Activated T-cell treated with anti-CD3 and anti-CD28 coated beads, Interleukin-2, amount 50 U/mL, for 4 hours (primary cell): Measurements from ENCODE around the gene TLR4. TPM values are rescaled to one million over a fixed set of nuclear protein-coding genes. Genes with fewer than 3 reads are reported as not detected.

Experiments used
- ATAC-seq, 2 donors: fragments of 200-7000 bp; cut with Tn5 transposase; one replicate each; pipeline ENCODE4 v1.10.0; 2021
- DNase-seq: peaks from one replicate; pipeline ENCODE4 v3.0.0-alpha.2; 2020
- H3K27me3 Mint-ChIP-seq: one replicate; pipeline ENCODE4 v1.8.0; 2021; ENCODE audit warnings: low read depth, mixed read lengths
- H3K36me3 Mint-ChIP-seq: one replicate; pipeline ENCODE4 v1.8.0; 2022; ENCODE audit warnings: mixed read lengths; ENCODE audit not compliant: insufficient read depth
- H3K4me1 Mint-ChIP-seq: one replicate; pipeline ENCODE4 v1.8.0; 2021; ENCODE audit warnings: low read depth, mixed read lengths
- H3K4me3 Mint-ChIP-seq: one replicate; pipeline ENCODE4 v1.8.0; 2021; ENCODE audit warnings: mild to moderate bottlenecking, moderate library complexity, mixed read lengths
- H3K9me3 Mint-ChIP-seq: one replicate; pipeline ENCODE4 v1.8.0; 2021; ENCODE audit warnings: mixed read lengths
- total RNA-seq, 3 donors: library from RNA; stranded (reverse); gene quantifications; one replicate each; pipeline ENCODE4 v1.2.1, GENCODE V29; 2021

Gene TLR4
- total RNA-seq = under 1 TPM in 2 of 3 donors, not detected in 1; 0.05 to 0.08 TPM

DNA sequence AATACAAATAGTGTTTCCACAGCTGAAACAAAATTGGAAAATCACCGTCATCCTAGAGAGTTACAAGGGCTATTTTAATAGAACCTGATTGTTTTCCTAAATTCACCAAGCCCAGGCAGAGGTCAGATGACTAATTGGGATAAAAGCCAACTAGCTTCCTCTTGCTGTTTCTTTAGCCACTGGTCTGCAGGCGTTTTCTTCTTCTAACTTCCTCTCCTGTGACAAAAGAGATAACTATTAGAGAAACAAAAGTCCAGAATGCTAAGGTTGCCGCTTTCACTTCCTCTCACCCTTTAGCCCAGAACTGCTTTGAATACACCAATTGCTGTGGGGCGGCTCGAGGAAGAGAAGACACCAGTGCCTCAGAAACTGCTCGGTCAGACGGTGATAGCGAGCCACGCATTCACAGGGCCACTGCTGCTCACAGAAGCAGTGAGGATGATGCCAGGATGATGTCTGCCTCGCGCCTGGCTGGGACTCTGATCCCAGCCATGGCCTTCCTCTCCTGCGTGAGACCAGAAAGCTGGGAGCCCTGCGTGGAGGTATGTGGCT is at the start of gene TLR4:
TLR4 (plus strand) TSS at position 380 of the 552 bp plus-strand sequence; CDS start at position 450, 70 bp downstream.
- no peak for ATAC-seq
- Mint-ChIP-seq H3K4me3 (no peak within 1 kb of the TSS), H3K36me3 (no peaks in the 10 kb centered on the region), H3K27me3 (peaks cover 3% of the 10 kb centered on the region), H3K4me1 (no peaks in the 10 kb centered on the region), H3K9me3 (no peaks in the 10 kb centered on the region)
- no peak for DNase-seq

DNA sequence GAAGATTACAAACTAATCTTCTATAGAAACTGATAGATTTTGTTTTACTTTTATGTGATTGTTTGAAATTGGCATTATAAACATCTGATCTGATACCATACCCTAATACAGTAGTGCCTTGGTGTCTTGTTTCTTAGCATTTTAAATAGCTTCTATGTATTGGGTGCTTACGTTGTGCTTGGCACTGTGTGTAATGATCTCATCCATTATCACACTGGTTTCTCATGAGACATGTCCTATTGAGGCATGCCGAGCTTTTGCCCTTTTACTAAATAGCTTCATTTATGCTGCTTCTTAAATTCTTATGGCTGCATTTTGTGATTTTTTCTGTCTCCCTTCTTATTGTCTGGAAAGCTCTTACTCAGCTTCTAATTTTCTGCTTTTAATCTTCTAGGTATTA is 48.2 kb upstream of the TLR4 start:
- H3K4me3 Mint-ChIP-seq = no peak overlapping the region
- H3K27me3 Mint-ChIP-seq = no peaks in the 10 kb centered on the region
- H3K9me3 Mint-ChIP-seq = no peaks in the 10 kb centered on the region
- ATAC-seq = no peak
- DNase-seq = no peak
- H3K36me3 Mint-ChIP-seq = no peaks in the 10 kb centered on the region
- H3K4me1 Mint-ChIP-seq = no peaks in the 10 kb centered on the region

DNA sequence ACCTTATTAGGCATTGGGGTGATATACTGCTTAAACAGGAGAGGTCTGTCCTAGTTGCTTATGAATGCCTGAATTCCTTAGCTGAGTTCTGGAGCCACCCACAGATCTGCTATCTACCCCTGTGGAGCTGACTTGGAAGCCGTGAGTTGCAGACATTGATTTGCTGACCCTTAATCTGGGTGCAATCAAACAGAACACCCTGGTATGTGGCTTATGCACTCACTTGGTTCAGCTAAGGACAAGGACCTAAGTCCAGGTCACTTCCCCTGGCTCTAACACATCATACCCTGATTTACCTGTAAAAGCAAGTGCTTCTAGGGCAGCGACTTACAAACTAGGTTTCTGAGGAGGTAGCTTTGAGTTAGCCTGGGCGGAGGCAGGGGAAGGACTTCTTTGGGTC is 41.6 kb upstream of the TLR4 start:
- no peaks in the 10 kb centered on the region for H3K27me3 Mint-ChIP-seq
- H3K9me3 Mint-ChIP-seq = peaks cover 4% of the 10 kb centered on the region
- H3K36me3 Mint-ChIP-seq = no peaks in the 10 kb centered on the region
- no peak for ATAC-seq
- DNase-seq = no peak
- H3K4me3 Mint-ChIP-seq = no peak overlapping the region
- H3K4me1 Mint-ChIP-seq = no peaks in the 10 kb centered on the region

DNA sequence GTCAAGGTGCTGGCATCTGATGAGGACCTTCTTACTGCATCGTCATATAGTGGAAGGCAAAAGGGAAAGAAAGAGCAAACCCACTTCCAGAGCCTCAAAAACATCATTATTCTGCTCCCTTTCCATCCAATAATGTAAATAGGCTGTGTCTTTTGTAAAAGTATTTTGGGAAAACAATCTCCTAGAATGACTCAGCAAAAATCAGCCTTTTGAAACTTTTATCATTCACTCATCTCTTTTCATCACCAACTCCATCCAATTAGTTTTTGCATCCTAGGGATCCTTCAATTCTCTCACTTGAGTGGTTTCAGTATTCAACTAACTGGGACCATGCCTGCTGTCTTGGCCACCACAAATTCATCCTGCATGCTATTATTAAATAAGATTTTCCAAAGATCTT is 39.8 kb upstream of the TLR4 start:
- ATAC-seq = no peak
- H3K4me1 Mint-ChIP-seq = no peaks in the 10 kb centered on the region

DNA sequence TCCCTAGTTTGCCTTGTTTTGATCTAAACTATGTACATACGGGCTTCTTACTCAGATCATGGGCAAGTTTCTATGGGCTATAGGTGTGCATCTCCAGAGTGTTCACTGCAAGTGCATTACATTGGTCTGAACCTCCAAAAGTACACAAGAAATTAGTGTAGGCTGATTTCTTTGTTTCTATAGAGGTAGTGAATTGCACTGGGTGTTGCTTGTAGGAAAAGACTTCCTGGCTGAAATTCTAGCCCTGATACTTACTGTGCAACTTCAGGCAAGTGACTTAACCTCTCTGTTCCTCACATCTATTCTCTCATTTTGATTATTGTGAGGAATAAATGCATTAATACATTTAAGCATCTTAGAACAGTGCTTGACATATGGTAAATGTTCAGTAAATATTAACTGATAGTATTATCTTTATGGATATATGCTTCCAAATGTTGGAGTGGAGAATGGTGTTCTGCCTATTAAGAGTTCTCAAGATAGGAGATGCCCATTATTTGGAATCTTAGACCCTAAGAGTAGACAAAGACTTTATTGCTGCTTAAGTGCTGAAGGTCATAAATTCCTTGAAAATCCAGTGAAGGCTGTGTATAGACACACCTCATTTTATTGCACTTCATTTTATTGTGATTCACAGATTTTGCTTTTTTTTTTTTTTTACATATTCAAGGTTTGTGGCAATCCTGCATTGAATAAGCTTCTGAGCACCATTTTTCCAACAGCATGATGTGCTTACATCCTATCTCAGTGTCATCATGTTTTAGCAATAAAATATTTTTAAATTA is 38.4 kb upstream of the TLR4 start:
- DNase-seq (no peak), ATAC-seq (no peak)
- Mint-ChIP-seq H3K4me1 (no peaks in the 10 kb centered on the region), H3K36me3 (no peaks in the 10 kb centered on the region), H3K27me3 (peaks cover 4% of the 10 kb centered on the region), H3K9me3 (peaks cover 4% of the 10 kb centered on the region), H3K4me3 (no peak overlapping the region)

More for the DNA sequence above, 39.8 kb upstream of the TLR4 start:
- Mint-ChIP-seq H3K36me3 (no peaks in the 10 kb centered on the region), H3K9me3 (peaks cover 4% of the 10 kb centered on the region), H3K4me3 (no peak overlapping the region), H3K27me3 (peaks cover 4% of the 10 kb centered on the region)
- DNase-seq = no peak

DNA sequence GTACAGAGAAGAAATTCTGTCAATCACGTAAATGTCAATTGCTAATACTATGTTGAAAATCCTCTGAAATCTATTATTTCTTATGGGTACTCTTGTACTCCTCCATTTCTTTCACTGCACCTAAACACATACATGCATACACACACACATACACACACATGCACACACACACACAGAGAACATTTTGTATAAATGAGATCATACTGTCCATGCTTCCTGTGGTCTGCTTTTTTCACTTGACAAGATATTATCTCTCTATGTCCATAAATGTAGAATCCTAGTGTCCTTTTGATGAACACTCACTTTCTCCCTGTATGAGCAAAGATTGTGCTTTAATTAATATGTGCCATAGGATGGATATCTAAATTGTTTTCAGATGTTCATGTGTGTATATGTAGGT is 32.7 kb upstream of the TLR4 start:
- Mint-ChIP-seq H3K27me3 (peaks cover 4% of the 10 kb centered on the region), H3K4me1 (no peaks in the 10 kb centered on the region), H3K9me3 (no peaks in the 10 kb centered on the region)

DNA sequence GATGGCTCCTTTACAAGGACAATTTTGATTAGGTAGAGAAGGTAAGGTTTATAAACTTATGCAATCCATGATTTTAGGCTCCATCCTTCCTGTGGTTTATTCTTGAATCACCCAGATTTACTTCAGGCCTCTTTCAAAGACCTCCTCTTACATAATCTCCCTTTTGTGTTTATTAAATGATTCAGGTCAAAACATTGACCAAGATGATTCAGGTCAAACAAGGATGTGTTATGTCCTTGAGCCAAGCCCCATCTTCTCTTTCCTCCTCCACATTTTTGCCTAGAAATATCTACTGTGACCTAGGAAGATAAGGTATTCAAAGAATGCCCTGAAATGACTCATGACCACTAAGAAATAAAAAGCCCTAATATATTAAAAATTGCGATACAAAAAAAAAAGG is 31.8 kb upstream of the TLR4 start:
- Mint-ChIP-seq H3K36me3 (no peaks in the 10 kb centered on the region), H3K4me1 (no peaks in the 10 kb centered on the region), H3K9me3 (no peaks in the 10 kb centered on the region), H3K4me3 (no peak overlapping the region), H3K27me3 (peaks cover 4% of the 10 kb centered on the region)
- ATAC-seq (no peak), DNase-seq (no peak)

More for the DNA sequence above, 32.7 kb upstream of the TLR4 start:
- ATAC-seq (no peak), DNase-seq (no peak)
- Mint-ChIP-seq H3K36me3 (no peaks in the 10 kb centered on the region), H3K4me3 (no peak overlapping the region)

DNA sequence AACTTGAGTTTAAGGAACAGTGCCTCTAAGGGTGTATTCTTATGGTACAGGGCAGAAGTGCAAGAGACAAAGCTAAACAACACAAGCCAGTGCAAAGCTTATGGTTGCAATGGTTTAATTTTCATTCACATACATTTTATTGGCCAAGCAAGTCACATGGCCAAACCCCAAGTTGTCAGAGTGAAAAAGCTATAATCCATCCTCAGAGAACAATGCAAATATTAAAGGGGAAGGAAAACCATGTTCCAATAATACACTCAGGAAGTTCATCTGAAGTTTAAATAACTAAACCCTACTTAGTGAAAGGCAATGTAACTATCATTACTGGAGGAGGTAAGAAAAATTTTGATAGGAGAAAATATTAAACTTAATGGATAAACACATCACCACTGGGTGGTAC is 26.6 kb upstream of the TLR4 start:
- Mint-ChIP-seq H3K4me3 (no peak overlapping the region), H3K36me3 (no peaks in the 10 kb centered on the region), H3K27me3 (no peaks in the 10 kb centered on the region), H3K4me1 (no peaks in the 10 kb centered on the region), H3K9me3 (no peaks in the 10 kb centered on the region)
- ATAC-seq (no peak), DNase-seq (no peak)

DNA sequence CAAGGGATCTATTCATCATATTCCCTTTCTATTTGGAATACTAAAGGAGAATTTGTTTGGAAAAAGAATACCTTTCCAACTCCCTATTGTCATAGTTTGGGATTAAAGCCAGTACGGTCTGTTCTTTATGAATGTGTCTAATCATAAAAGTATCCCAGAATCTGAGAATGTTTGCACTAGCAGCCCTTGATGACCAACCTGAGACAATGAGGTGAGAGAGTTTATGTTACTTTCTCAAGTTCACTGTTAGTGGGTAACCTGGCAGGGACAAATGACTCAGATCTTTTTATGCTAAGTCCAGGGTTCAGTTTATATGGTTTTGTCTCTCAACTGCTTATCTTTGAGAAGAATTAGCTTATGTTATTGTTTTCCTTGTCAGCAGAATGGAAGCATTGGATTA is 25.3 kb upstream of the TLR4 start:
- ATAC-seq (no peak), DNase-seq (no peak)
- no peaks in the 10 kb centered on the region for H3K36me3 Mint-ChIP-seq
- H3K9me3 Mint-ChIP-seq = no peaks in the 10 kb centered on the region
- H3K27me3 Mint-ChIP-seq = no peaks in the 10 kb centered on the region
- no peak overlapping the region for H3K4me3 Mint-ChIP-seq
- H3K4me1 Mint-ChIP-seq = no peaks in the 10 kb centered on the region

DNA sequence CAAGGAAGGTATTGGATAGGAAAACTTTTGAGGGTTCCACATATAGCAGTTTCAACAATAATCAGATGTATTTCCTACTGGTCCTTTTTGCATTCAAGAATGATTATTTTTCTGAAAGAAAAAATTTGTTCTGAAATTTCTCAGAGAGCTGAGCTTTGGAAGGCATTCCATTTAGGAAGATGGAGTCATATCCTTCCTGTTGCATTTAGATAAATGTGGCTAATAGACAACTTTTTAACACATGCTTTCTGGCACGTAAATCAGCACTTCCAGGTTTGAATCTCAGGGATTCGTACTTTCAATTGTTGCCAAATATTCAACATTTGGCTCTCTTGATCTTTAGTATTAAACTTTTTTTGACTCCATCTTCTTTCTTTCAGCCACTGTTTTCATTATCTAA is 24.8 kb upstream of the TLR4 start:
- H3K27me3 Mint-ChIP-seq = no peaks in the 10 kb centered on the region
- DNase-seq = no peak
- no peak for ATAC-seq
- H3K4me1 Mint-ChIP-seq = no peaks in the 10 kb centered on the region
- no peak overlapping the region for H3K4me3 Mint-ChIP-seq
- no peaks in the 10 kb centered on the region for H3K9me3 Mint-ChIP-seq
- H3K36me3 Mint-ChIP-seq = no peaks in the 10 kb centered on the region

DNA sequence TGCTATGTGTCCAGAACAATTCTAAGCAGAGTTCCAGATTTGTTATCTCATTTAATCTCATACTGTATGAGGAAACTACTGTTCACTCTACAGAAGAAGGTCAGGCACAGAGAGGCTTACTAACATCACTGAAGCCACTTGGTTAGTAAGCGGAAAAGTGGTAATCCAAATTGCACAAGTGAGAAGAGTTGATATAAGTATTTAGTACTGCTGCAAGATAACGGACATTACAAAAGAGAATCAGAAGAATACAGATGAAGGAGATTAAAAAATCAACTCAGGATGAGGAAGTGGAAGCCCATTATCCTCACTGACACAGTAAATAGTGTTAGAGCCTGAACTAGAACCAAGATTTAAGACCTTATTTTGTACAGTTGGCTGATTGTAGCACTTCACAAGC is 22.3 kb upstream of the TLR4 start:
- Mint-ChIP-seq H3K27me3 (peaks cover 6% of the 10 kb centered on the region), H3K4me1 (no peaks in the 10 kb centered on the region), H3K36me3 (peaks cover 1% of the 10 kb centered on the region), H3K9me3 (no peaks in the 10 kb centered on the region), H3K4me3 (no peak overlapping the region)
- ATAC-seq = no peak
- DNase-seq = no peak

DNA sequence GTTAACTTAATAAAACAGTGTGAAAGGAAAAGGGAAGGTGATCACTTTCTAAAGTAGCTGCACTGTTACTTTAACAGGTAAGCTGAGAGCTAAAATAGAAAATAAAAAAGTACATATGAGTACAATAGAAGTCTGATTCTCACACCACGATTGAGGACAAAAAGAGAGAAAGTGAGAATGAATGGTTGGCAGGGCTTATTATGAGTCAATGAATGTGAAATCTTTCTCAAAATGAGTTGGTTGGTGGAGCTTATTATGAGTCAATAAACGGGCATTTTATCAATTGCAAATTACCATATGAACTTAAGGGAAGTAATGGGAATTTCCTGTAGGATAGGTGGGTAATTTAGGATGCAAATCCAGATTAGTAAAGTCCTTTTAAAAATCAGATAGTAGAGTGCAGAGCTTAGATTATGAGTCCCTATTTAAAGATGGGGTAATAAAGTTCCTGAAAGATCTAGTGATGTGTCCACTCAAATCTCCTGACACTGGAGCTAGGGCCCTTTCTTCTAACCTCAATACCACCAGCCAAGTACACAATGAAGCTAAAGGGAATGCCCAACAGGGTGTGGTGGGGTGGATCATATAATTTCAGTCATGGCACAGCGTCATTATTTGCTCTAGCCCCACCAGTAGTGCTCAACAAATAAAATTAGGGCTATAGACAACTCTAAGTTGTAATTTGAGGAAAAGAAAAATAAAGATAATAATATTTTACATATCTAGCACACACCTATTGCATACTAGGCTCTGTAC is 21.1 kb upstream of the TLR4 start:
- H3K4me1 Mint-ChIP-seq = no peaks in the 10 kb centered on the region
- no peak for DNase-seq
- peaks cover 4% of the 10 kb centered on the region for H3K9me3 Mint-ChIP-seq
- H3K36me3 Mint-ChIP-seq = peaks cover 1% of the 10 kb centered on the region
- peak in 1 of 2 donors; percentile 38 for ATAC-seq
- no peak overlapping the region for H3K4me3 Mint-ChIP-seq
- peaks cover 6% of the 10 kb centered on the region for H3K27me3 Mint-ChIP-seq

DNA sequence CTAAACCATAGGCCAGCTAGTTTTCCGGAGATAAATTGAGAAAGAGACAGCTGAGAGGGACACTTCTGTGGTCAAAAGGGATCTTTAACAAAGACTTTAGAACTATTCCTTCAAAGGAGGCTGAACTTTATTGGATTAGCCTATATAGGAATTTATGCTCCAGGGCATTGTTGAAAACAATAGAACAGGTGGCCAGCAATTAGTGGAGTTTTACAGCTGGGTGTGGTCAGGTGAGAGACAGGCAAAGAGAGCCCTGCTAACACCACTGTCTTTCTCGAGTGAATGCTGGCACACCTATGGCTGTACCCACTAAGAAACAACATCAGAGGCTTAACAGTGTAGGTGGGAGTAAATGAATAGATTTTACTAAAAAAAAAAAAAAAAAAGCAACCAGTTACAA is 16.7 kb upstream of the TLR4 start:
- no peaks in the 10 kb centered on the region for H3K4me1 Mint-ChIP-seq
- no peak overlapping the region for H3K4me3 Mint-ChIP-seq
- peaks cover 6% of the 10 kb centered on the region for H3K27me3 Mint-ChIP-seq
- peaks cover 1% of the 10 kb centered on the region for H3K36me3 Mint-ChIP-seq
- ATAC-seq (no peak), DNase-seq (no peak)
- H3K9me3 Mint-ChIP-seq = peaks cover 11% of the 10 kb centered on the region

DNA sequence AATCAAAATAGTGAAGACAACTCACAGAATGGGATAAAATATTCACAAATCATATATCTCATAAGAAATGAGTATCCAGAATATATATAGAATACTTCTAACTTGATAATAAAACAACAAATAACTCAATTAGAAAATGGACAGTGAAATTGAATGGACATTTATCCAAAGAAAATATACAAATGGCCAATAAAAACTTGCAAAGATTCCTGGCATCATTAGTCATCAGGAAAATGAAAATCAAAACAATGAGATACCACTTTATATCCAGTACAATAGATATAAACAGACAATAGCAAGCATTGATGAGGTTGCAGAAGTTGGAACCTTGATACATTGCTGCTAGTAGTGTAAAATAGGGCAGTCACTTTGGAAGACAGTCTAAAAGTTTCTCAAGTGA is 12.8 kb upstream of the TLR4 start:
- no peak for DNase-seq
- no peak overlapping the region for H3K4me3 Mint-ChIP-seq
- ATAC-seq = no peak
- H3K9me3 Mint-ChIP-seq = peaks cover 11% of the 10 kb centered on the region
- peaks cover 1% of the 10 kb centered on the region for H3K36me3 Mint-ChIP-seq
- H3K27me3 Mint-ChIP-seq = peaks cover 4% of the 10 kb centered on the region
- no peaks in the 10 kb centered on the region for H3K4me1 Mint-ChIP-seq

DNA sequence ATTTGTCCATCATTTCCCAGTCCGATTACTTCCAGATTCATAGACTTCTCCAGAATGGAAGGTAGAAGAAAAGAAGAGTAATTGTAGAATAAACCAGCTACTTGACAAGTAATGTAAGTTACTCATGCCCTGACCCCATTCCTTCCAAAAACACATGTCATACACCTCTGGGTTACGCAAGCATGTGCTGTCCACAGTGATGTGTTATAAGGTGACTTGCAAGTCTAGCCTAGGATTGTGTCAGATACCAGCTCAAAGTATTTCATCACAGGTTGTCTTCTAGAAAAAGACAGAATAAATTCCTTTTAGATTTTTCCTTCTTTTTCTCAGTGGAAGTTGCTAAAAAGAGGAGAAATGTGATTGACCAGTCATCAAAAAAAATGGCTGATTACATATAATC is 8.0 kb upstream of the TLR4 start:
- no peak for DNase-seq
- ATAC-seq = no peak
- H3K4me1 Mint-ChIP-seq = no peaks in the 10 kb centered on the region
- H3K36me3 Mint-ChIP-seq = no peaks in the 10 kb centered on the region
- peaks cover 1% of the 10 kb centered on the region for H3K27me3 Mint-ChIP-seq
- no peaks in the 10 kb centered on the region for H3K9me3 Mint-ChIP-seq
- H3K4me3 Mint-ChIP-seq = no peak overlapping the region
